GM20431 (cell line): ENCODE results near the gene AIF1.

Source experiments
- in situ Hi-C: fragments of 300-500 bp; cut with MseI, MboI; formaldehyde crosslinking; loops from one replicate; pipeline ENCODE4 v1.15.0; 2020; ENCODE audit warnings: low sequenced_read_pairs; ENCODE audit not compliant: unreplicated experiment

The AIF1 gene

GRCh38 chr6:31619805-31620585 lies 5.0 kb downstream of the AIF1 start:
- in situ Hi-C loops = no loop called here

GRCh38 chr6:31620586-31621319 lies 5.7 kb downstream of the AIF1 start, which contains the start of gene PRRC2A:
Gene PRRC2A (plus strand): TSS chr6:31620715. CDS start chr6:31622790, 2,075 bp downstream.
- in situ Hi-C loops = no loop called here

GRCh38 chr6:31621320-31621939 lies 6.4 kb downstream of the AIF1 start:
- in situ Hi-C loops = no loop called here

GRCh38 chr6:31621991-31622390 lies 7.0 kb downstream of the AIF1 start:
- in situ Hi-C loops = no loop called here

- in situ Hi-C loops = no loop called here
Measured at GRCh38 chr6:31622684-31623091, 7.7 kb downstream of the AIF1 start.

- in situ Hi-C loops = no loop called here
Measured at GRCh38 chr6:31624070-31624469, 9.0 kb downstream of the AIF1 start.

DNA sequence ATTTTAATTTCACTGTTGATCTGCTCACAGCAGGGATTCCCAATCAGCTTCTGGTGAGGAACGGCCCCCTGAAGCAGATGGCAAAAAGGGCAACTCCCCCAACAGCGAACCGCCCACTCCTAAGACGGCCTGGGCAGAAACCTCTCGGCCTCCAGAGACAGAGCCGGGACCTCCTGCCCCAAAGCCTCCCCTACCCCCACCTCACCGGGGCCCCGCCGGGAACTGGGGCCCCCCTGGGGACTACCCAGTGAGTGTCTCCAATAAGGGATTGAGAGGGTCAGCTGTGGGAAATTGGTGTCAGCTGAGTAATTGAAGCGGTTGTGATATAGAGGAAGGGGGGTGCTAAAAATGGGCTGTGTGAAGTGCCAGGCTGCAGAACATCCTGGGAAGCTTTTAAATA lies 11.9 kb downstream of the AIF1 start:
- in situ Hi-C loops = no loop called here

DNA sequence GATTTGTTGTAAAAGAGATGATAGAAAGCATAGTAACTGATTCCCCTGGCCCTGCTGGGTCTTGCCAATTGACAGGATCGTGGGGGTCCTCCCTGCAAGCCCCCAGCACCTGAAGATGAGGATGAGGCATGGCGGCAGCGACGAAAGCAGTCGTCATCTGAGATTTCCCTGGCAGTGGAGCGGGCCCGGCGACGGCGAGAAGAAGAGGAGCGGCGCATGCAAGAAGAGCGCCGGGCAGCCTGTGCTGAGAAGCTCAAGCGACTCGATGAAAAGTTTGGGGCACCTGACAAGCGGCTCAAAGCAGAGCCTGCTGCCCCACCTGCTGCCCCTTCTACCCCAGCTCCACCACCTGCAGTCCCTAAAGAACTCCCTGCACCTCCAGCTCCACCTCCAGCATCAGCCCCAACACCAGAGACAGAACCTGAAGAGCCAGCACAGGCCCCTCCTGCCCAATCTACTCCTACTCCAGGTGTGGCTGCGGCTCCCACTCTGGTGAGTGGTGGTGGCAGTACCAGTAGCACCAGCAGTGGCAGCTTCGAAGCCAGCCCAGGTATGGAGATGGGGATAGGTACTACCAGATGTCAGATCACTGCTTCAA lies 12.8 kb downstream of the AIF1 start:
- in situ Hi-C loops = no loop called here

DNA sequence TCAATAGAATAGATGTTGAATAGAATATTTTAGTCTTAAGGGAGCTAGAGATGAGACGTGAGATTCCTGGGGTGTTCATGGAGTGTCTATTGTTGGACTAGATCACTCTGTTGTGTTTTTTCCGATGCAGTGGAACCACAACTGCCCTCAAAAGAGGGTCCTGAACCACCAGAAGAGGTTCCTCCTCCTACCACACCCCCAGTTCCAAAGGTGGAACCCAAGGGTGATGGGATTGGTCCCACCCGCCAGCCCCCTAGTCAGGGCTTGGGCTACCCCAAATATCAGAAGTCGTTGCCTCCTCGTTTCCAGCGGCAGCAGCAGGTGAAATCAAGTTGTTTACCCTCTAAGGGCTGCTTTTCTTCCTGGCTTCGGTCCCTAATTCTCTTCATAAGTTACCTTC lies 14.0 kb downstream of the AIF1 start:
- in situ Hi-C loops = no loop called here

GRCh38 chr6:31630177-31630934 lies 15.3 kb downstream of the AIF1 start:
- in situ Hi-C loops = no loop called here

- in situ Hi-C loops = no loop called here
Measured at GRCh38 chr6:31631209-31631608, 16.2 kb downstream of the AIF1 start.

GRCh38 chr6:31631681-31632278 lies 16.7 kb downstream of the AIF1 start:
- in situ Hi-C loops = no loop called here

DNA sequence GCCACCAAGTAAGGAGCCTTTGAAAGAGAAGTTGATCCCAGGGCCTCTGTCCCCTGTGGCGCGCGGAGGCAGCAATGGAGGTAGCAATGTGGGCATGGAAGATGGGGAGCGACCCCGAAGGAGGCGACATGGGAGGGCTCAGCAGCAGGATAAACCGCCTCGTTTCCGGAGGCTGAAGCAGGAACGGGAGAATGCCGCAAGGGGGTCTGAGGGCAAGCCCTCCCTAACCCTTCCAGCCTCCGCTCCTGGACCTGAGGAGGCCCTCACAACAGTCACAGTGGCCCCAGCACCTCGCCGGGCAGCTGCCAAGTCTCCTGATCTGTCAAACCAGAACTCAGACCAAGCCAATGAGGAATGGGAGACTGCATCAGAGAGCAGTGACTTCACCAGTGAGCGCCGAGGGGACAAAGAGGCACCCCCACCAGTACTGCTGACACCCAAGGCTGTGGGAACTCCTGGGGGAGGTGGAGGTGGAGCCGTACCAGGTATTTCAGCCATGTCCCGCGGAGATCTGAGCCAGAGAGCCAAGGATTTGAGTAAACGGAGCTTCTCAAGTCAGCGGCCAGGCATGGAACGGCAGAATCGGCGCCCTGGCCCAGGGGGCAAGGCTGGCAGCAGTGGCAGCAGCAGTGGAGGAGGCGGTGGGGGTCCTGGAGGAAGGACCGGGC lies 17.4 kb downstream of the AIF1 start:
- in situ Hi-C loops = no loop called here

GRCh38 chr6:31633447-31633846 lies 18.4 kb downstream of the AIF1 start:
- in situ Hi-C loops = no loop called here

DNA sequence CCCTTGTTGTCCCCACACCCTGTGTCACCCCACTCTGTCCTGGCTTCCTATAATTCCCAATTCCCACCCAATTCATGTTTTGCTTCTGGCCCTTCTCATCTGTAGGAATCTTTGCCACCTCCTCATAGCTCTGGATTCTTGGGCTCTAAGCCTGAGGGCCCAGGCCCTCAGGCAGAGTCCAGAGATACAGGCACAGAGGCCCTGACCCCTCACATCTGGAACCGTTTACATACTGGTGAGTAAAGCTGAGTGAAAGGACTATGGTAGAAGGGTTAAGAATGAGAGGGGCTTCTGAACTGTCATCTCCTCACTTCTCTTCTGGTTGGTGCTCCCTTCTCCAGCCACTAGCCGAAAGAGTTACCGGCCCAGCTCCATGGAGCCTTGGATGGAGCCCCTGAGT lies 19.1 kb downstream of the AIF1 start:
- in situ Hi-C loops = no loop called here

DNA sequence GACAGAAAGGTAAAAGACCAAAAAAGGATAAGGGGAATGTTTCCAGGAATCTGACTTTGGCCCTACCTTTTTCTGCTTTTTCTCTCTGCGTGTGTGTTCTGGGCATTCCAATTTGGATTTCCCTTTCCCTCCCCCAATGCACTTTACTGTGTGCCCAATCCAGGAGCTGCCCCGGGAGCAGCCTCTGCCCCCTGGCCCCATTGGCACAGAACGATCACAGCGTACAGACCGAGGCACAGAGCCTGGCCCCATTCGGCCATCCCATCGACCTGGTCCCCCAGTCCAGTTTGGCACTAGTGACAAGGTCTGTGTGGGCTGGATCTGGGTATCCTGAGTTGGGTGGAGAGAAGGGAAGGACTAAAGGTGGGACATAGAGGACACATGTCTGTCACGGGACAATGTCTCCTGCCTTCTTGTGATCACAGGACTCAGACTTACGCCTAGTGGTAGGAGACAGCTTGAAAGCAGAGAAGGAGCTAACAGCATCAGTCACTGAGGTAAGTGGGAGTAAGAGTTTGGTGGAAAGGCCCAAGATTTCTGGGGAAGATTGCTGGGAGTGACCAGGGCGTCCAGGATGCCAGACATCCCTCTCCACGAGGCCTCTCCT lies 20.0 kb downstream of the AIF1 start:
- in situ Hi-C loops = no loop called here

DNA sequence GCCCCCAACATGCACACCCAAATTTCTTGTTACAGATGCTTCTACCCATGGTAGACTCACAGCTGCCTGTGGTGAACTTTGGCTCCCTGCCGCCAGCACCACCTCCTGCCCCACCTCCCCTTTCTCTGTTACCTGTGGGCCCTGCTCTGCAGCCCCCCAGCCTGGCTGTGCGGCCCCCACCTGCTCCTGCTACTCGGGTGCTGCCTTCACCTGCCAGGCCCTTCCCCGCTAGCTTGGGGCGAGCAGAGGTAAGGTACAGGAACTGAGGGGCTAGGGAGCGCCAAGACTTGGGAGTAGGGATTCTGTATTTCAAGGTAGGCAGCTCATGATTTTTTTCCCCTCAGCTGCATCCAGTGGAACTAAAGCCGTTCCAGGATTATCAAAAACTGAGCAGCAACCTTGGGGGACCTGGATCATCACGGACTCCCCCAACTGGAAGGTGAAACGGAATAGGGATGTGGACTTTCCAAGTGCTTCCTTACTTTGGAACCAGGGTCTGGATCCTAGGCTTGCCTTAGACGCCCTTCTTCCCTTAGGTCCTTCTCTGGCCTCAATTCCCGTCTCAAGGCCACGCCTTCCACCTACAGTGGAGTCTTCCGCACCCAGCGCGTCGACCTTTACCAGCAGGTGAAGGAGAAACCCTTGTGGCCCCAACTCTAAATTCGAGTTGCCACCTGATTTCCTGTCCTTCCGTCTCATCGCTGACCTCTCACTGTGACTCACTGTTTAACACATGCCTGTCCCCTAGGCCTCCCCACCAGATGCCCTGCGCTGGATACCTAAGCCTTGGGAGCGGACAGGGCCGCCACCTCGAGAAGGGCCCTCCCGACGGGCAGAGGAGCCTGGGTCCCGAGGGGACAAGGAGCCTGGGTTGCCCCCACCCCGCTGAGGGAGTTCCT lies 21.9 kb downstream of the AIF1 start:
- in situ Hi-C loops = no loop called here

DNA sequence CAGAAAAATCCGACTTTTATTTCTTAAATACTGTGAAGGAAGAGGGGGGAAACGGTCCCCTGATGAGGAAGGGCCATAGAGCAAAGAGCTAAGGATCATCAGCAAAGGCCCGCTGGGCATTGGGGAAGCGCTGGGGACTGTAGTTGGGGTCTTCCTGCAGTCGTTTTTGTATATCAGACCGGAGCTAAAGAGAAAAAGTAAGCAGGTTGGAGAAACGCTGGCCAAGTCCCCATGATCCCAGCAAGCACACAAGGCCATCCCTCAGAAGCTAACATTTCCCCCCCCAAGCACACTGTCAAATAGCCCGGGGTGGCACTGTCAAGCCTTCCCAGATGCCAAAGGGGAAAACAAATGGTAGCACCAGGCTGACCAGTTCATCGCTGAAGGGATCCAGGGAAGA lies 24.0 kb downstream of the AIF1 start:
- in situ Hi-C loops = no loop called here
